ENCODE measurements around the gene NHP2.
A peak's percentile ranks its signal among the peaks of the same experiment; 100 is the strongest.
"Not testable (repeated sequence)": the region's sequence is repeated elsewhere in the genome, so short reads cannot be mapped to it uniquely, and the experiment has no call there.

Gene NHP2

GRCh38 chr5:178131446-178131996 is 22.2 kb downstream of the NHP2 start:
- H3K4me3 ChIP-seq (ENCODE audit: low read depth, low read length): peak overlapping the region; percentile 99
- TF ChIP-seq CTCF (IDR thresholded peaks at IDR 0.05; ENCODE audit: insufficient read depth, low read depth, low read length, missing control alignments): no peak
- no peak for DNase-seq (ENCODE audit: low read depth)

- TF ChIP-seq CTCF (IDR thresholded peaks at IDR 0.05; ENCODE audit: insufficient read depth, low read depth, low read length, missing control alignments): no peak
- H3K4me3 ChIP-seq (ENCODE audit: low read depth, low read length): peak within 1 kb of the TSS; percentile 99
- peak; percentile 94 for DNase-seq (ENCODE audit: low read depth)
These were observed 22.9 kb downstream of the NHP2 start, which contains the start of gene RMND5B for GRCh38 chr5:178130576-178131445. RMND5B (plus strand) TSS chr5:178131014; CDS start chr5:178138120, 7,106 bp downstream.

GRCh38 chr5:178130234-178130575 is 23.5 kb downstream of the NHP2 start:
- peak overlapping the region; percentile 99 for H3K4me3 ChIP-seq (ENCODE audit: low read depth, low read length)
- DNase-seq (ENCODE audit: low read depth): not testable (repeated sequence)

- DNase-seq (ENCODE audit: low read depth): no peak
- H3K4me3 ChIP-seq (ENCODE audit: low read depth, low read length): no peak overlapping the region
- no peak for TF ChIP-seq CTCF (IDR thresholded peaks at IDR 0.05; ENCODE audit: insufficient read depth, low read depth, low read length, missing control alignments)
These were observed 24.4 kb downstream of the NHP2 start for GRCh38 chr5:178129296-178129695.

GRCh38 chr5:178127300-178128009 is 26.2 kb downstream of the NHP2 start:
- not testable (repeated sequence) for H3K4me3 ChIP-seq (ENCODE audit: low read depth, low read length); DNase-seq (ENCODE audit: low read depth)

- DNase-seq (ENCODE audit: low read depth): no peak
- no peak for TF ChIP-seq CTCF (IDR thresholded peaks at IDR 0.05; ENCODE audit: insufficient read depth, low read depth, low read length, missing control alignments)
- H3K4me3 ChIP-seq (ENCODE audit: low read depth, low read length): no peak overlapping the region
These were observed 27.1 kb downstream of the NHP2 start for GRCh38 chr5:178126556-178126955.

GRCh38 chr5:178125253-178125906 is 28.3 kb downstream of the NHP2 start:
- no peak overlapping the region for H3K4me3 ChIP-seq (ENCODE audit: low read depth, low read length)
- DNase-seq (ENCODE audit: low read depth): no peak
- no peak for TF ChIP-seq CTCF (IDR thresholded peaks at IDR 0.05; ENCODE audit: insufficient read depth, low read depth, low read length, missing control alignments)
